GM19468 (cell line): ENCODE results near the gene SALL1.

Experiments used
- ATAC-seq: cut with Tn5 transposase; IDR thresholded peaks from one replicate; pipeline ENCODE4 v1.9.1; 2021; ENCODE audit warnings: mild to moderate bottlenecking, moderate library complexity, moderate number of reproducible peaks; ENCODE audit not compliant: unreplicated experiment; ENCODE audit errors: extremely low read depth

The SALL1 gene

DNA sequence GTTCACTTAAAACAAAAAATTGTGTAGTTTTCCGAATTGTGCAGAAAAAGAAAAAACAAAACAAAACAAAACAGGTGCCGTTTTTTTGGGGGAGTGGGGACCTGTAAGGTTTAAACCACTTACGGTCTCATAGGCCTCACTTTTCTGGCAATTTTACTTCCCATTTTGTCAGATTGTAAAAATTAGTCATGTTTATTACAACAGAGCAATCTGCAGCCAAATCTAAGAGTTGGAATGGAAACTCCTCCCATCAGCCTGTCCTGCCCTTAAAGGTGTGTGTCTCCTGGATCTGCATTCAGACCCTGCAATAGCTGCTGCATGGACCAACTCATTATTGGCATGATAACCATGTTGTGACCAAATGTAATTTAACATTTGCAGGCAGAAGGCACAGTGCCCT is 8.2 kb upstream of the SALL1 start:
- ATAC-seq: no peak

DNA sequence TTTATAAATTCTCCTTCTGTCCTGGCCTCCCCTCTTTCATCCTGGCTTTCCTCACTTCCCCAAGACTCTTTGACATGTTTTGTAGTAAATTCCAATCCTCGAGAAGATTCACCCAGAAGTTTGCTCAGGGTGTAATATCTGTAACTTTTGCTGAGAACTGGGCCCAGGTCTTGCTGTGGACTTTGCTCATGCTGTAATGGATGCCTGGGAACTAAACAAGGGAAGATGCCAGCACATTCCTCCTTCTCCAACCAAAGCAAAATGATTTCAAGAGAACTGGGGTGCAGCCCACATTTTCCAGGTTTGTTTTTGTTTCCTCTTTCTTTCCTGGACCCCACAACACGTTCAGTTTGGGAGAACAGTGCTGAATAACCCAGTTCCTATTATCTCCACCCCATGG is 6.6 kb upstream of the SALL1 start:
- ATAC-seq: no peak

DNA sequence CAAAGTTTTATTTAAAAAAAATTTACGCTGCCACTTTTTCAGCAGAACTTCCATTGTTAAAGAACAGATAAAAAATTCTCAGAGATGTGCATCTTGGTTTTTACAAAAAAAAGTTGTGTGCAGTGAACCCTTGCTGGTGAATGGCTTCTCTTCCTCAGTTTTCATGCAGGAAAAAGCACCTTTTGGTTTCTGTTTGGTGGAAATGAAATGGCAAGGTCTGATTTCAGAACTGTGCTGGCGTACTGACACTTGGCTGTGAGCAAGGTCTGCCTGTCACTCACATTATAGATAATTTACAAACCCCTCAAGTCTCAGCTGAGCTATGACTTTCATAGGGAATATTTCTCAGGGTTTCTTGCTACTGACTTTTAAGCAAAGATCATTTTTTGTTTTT is 5.7 kb upstream of the SALL1 start:
- ATAC-seq: no peak

DNA sequence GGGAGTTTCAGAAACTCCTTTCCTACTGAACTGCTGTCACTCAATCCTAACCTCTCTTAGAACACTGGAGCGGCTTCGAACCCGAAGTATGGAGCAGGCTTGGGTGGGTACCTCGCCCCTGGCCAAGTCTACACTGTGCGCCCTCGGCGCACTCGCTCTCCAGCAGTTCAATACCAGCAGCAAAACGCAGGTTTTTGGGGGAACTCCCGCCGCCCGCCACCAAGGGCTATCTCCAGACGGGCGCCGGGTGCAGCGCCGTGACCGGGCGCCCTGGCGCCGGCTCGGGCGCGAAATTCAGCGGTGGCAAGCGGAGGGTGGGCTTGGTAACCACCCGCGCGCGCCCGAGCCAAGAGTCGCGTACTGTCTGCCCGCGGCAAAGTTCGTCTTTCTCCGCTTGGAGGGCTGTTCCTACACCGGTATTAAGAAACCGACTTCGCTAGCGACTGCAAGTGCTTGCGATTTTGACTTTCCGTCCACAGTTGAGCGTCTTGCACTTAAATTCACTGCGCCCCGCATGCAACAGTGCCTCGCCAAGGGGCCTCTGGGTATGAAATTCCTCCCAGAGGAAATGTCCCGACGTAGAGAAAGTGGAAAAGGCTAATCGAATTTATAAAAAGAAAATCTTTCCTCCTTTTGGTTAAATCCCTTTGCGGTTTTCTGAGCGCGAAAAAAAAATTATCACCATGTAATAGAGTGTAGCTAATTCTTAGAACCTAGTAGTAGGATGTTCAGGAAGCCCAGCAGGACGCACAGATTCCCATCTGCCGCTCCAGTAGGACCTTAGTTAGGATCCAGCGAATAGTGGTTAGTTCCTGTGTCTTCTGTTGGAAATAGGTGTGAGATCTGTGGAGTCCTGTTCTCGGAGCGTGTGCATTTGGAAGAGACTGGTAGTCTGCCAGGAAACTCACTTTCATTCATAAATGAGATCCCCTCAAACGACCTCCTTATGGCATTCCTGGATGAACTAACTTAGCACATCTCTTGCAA is 5.0 kb upstream of the SALL1 start:
- ATAC-seq: no peak

DNA sequence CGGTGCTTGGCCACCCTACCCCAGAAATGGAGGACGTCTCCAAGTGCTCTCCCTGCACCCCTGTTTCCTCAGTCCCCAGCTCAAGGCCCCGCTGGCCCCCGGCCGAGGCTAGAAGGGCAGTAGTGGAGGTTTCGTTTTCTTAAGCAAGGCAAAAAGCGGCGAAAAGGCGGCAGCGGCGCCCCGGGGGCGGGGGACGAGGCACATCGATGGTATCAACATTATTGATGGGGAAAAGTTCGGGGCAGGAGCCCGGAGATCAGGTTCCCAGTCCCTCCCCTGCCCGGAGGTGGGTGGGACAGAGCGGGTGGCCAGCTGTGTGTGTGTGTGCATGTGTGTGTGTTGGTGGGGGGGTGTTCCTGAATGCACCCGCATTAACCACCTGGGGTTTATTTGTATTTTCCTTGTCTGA is 4.1 kb upstream of the SALL1 start:
- no peak for ATAC-seq

DNA sequence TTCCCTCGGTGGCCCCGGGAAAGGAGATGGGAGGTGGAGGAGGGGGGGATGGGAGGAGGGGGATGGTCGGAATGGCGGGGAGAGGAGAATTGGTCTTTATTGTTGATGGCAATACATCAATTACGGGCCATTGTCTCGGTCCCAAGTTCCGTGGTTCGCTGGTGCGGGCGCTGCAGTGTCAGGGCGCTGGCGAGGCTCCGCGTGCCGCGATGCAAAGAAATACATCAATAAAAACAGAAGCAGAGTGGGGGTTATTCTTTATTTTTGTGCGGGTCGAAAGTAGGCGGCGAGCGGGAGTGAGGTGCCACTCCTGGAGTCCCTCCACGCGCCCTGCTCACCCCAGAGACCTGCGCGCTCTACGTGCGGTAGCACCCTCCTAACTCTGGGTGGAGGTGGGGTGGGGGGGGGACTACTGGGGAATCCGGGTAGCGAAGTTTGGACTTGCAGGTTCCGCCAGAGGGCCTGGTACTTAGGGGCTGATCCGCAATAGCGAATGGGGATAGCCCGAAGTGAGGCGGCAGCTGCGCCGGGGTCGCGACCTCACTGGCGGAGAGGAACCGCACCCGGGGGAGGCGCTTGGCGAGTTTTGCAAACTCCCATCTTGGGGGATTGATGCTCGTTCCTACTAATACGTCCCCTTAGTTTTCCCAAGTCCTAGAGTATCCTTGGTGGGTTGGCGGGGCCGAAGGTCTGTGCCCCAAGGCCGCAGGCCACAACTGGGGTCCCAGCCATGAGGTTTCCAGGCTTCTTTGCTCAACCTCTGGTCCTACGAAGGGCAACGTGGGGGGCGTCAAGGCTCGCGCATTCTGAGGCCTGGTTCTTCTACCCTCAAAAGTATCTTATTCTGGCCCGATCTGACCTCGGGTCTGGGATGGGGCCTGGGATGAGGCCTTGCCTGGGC is 3.5 kb upstream of the SALL1 start:
- ATAC-seq: no peak

DNA sequence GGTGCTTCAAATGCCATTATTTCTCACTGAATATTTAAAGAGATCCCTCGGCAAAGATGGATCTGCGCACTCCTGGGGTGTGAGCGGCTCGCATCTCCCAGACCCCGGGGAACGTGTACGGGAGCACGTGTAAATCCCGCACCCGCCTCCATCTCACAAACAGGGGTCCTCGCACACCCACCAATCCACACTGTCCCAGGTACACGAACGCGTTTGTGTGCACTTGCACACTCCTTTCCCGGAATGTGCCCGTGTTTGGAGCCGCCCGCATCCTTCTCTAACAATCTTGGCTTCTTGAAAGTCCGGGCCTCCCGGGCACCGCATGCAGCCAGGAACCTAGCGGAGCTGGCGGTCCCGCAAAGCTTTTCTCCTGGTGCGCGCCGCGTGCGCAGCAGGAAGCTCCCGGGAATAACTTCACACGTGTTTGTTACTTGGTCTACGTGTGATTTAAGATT is 2.5 kb upstream of the SALL1 start:
- no peak for ATAC-seq

DNA sequence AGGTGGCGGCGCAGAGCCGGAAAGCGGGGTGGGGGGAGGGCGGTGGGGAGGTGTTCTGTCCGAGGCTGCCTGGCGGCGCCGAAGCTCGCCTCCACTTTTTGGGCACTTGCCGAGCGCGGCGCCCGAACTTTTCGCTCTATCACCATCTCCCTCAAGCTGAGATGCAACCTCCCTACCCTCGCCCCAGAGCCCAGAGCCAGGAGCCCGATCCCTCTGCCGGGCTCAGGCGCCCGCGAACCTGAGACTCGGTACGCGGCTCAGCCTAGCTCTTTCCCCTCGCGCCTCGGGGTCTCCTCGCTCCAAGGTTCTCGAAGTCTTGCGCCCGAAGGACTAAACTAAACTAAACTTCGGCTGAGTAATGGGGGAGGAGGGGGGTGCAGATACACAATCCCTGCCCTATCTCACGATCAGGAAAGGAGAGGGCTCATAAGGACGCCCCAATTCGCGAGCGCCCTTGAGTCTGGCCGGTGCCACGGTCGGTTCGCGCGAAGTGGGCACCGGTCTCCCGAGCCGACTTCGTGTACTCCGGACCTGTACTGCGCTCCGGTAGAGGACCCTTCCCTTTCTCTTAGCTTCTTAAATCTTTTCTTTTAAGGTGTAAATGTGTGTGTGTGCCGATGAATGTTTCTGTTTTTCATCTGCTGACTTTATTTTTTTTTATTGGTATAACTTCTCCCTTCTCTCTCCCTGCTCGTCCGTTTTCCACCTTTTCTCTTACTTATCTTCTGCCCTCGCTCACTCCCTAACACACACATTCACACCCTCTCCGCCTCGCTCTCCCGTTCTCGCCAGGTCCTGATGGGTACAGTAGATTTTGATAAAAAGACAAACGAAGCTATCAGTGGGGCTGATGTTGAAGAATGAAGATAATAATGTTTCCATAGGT is 1.9 kb upstream of the SALL1 start:
- no peak for ATAC-seq

DNA sequence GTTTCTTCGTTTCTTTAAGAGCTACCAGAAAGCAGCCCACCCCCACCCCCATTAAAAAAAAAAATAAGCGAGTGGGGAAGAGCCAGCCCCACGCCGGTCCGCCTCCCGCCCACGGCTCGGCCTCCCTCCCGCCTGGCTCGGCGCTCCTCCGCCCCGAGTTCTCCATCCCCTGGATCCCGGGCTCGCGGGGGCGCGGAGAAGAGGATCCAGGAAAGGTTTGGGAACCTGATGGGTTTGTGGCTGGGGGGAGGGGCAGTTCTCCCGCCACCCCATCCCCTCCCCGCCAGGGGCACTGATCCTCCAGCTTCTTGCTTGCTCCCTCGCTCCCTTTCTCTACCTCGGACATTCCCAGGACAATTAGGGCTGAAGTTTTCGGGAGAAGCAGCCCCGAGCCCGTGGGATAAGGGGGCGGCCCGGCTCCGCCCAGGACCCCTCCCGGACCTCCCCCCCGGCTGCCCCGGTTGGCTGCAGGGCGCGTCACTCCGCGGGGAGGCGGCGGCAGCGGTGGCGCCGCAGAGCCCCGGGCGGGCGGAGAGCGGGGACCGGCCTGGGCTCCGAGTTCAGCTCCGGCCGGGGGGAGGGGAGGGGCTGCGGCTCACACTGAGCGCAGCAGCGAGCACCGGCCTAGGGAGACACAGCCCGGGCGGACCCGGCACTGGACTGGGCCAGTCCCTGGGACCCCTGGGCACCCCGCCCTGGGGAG is 1.0 kb upstream of the SALL1 start:
- ATAC-seq: no peak

DNA sequence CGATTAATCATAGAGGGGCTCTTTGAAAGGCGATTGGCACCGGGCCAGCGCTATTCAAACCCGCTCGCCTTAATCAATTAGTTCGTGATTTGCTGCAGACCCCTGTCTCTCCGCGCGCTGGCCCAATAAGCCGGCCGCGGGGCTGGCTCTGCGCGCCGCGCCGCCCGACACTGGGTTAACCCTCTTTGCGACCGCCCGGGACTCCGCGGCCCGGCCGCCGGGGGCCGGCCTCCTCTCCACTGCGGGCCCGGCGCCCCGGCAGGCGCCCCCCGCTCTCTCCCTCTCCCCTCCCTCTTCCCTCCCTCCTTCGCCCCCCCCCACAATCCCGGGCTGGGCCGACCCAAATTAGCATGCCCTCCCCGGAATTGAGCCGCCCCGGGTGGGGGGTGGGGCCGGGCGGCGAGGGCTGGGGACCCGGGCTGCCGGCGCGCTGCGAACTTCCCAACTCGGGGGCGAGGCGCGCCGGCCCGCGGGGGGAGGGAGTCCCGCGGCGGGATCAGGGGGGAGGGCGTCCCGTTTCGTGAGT is 428 bp upstream of the SALL1 start:
- no peak for ATAC-seq

DNA sequence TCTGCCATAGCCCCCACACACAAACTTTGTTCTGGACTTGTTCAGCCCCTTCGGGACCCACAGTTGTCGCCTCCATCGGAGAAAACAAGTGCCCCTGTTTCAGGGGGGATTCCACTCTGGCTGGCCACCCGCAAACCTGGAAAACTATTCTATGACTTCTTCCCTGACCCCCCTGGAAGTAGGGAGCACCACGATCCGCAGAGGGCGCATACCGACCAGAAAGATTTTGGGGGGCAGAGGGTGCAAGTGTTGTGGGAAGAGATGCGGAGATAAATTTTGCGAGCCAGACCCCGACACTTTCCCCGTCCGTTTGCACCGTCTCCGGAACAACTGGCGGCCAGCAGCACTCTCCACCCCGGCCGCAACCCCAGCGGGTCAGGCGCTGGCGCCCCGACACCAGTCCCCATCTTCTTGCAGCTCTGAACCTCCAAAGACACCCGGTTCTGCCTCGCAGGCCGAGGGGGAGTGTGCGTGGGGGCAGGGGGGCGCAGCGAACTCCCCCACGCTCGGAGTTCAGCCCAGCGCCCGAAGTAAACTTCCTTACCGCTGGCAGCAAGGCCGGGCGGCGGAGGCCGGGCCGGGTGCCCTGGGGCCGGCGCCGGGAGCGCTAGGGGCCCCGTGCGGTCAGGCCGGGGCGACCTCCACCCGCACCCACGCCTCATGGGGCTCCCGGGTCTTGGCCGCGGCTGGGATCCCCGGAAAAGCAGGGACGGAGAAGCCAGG is 744 bp downstream of the SALL1 start:
- no peak for ATAC-seq

DNA sequence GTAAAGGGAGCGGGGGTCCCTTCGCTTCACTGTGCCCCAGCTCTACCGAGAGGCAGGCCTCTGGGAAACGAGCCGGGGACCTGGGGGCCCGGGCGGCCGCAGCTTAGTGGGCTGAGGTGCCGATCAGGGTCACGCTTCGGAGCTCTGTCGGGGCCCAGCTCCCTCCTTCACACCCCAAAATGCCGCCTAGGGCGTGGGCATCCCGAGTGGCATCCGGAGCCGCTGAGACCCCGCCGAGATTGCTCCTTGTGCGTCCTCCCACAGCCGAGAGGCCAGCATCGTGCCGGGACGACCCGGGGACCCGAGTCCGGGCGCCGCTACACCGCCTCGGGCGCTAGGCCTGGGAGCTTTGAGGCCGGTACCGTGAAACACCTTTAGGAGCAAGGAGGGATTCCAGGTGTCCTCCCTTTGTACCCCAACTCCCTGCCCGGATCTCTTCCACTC is 1.3 kb downstream of the SALL1 start:
- ATAC-seq: no peak

DNA sequence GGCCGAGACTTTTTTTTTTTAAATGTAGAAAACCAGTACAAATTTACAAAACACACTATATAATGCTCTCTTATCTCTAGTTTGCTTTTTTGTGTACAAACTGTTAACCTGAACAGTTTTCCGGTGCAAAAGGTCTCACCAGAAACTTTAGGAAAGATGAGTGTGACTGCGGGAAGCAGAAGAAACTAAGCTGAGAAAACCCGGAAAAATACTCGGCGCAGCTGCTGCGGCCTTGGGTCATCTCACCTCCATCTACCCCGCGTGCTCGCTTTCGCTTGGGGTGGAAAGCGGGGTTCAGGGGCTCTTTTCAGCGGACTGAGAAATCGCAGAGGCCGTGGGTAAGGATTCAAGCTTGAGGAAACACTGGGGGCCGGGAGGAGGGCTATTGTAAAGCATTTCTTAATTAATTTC is 1.8 kb downstream of the SALL1 start:
- no peak for ATAC-seq

DNA sequence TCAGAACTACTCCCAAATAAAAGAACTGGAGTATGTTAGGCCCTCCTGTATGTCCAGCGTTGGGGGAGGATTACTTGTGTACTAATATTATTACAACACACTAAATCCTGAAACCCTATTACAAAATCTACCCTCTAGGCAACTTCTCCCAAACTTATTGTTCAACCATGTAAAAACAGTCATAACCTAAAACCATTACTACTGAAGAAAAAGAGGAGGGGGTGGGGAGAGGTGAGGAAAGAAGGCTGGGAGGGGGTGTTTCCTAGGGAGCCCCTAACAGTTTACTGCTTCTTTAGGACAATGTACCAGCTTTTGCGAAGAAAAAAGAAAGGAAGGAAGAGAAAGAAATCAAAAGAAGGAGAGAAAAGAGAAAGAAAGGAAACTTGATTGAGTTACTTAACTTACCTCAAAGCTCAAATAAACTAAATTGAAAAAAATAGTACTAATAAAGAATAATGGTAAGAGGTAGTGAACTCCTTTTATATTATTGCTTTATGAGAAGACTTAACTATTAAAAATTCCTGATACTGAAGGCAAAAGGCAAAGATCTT is 2.3 kb downstream of the SALL1 start:
- no peak for ATAC-seq

DNA sequence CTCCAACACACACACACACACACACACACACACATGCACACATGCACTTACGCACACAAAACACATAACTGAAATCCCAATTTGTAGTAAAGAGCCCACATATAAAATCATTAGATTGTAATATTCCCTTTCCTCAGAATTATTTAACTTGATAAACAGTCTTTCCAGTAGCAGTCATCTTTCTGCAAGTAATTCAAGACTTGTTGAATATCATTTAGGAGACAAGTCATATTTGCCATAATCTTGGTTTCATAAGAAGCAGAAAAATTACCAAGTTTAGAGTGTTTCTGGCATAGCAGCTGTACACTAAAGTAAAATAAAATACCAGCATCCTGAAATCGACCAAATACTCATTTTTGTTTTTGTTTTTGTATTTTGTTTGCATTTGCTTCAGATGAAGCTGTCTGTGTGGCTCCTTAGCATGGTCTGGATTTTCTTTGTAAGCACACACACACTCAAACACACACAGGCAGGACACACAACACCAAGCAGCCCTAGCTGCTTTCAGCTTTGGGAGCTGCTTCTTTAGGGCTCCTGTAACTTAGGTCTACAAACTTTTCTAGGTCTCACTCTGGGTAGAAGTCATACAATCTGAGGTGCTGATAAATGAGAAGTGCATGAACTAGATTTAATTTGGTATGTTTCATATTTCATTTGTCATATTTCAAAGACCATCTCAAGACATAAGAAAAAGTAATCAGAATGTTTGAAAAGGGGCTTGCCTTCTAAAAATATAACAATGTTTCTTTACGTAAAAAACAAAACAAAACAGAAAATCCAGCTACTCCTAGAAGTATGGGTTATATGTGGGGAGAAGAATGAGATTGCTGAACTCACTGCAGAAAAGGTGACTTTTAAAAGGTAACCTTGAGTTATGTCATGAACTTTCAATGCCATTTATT is 3.0 kb downstream of the SALL1 start:
- ATAC-seq: no peak

DNA sequence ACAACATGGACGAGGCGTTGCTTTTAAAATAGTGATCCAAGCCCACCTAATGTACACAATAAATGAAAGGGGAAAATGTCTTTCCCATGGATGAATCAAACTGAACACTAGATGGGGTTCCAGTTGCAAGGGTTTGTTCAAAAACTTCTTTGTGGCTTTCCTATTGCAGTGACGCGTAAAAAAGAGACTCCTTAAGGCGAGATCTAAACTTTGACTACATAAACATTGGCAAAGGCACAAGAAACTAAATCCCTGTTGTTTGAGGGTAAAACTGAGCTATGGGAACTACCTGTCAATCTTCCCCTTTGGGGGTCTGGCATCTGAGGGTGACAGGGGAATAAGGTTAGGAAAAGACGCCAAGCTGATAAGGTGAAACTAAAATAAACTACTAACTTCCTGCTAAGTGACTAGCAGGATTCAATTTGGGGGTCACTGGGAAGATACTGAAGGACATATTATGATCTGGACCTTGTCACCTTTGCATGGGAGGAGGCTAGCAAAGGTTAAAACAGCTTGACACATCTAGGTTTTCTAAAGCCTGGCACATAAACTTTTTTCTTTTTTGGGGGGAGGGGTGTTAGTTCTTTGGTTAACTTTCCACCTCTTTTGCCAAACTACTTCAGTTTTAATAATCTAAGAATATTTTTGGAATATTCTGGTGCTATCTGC is 4.7 kb downstream of the SALL1 start:
- ATAC-seq: no peak

DNA sequence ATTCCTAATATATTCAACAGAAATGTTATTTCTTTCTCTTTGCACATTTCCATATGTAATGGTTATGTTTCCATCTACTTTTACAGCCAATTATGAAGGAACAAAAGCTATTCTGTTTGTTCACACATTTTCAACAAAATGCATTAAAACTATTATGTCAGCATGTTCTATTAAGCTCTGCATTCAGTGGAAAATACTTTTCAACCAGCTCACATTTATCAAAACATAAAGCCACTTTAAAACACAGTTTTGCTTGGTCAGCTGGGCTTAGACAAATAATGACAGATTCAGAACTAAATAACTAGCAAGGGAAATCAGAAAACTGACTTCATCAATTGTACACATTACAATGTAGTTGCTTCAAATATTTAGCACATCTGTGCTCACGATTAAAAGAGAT is 6.9 kb downstream of the SALL1 start:
- ATAC-seq: no peak
